Endothelial cell (in vitro differentiated cells): ENCODE measurements around the gene PLEKHO1. TPM values are rescaled to one million over a fixed set of nuclear protein-coding genes. Genes with fewer than 3 reads are reported as not detected.

Experiments used
- DNase-seq: peaks from one replicate; pipeline ENCODE4 v3.0.0; 2021; ENCODE audit warnings: low spot score
- H3K27ac Mint-ChIP-seq: one replicate; pipeline ENCODE4 v1.8.0; 2021; ENCODE audit warnings: mixed read lengths, inconsistent platforms; ENCODE audit not compliant: unreplicated experiment
- H3K27me3 Mint-ChIP-seq: one replicate; pipeline ENCODE4 v1.8.0; 2021; ENCODE audit warnings: mild to moderate bottlenecking, moderate library complexity, mixed read lengths, inconsistent platforms; ENCODE audit not compliant: unreplicated experiment
- H3K36me3 Mint-ChIP-seq: one replicate; pipeline ENCODE4 v1.8.0; 2021; ENCODE audit warnings: mild to moderate bottlenecking, low read depth, mixed read lengths, inconsistent platforms; ENCODE audit not compliant: unreplicated experiment
- H3K4me1 Mint-ChIP-seq: one replicate; pipeline ENCODE4 v1.8.0; 2021; ENCODE audit warnings: mild to moderate bottlenecking, mixed read lengths, inconsistent platforms; ENCODE audit not compliant: unreplicated experiment
- H3K4me3 Mint-ChIP-seq: one replicate; pipeline ENCODE4 v1.8.0; 2021; ENCODE audit warnings: mild to moderate bottlenecking, mixed read lengths, inconsistent platforms; ENCODE audit not compliant: unreplicated experiment
- H3K9me3 Mint-ChIP-seq: one replicate; pipeline ENCODE4 v1.8.0; 2021; ENCODE audit warnings: mixed read lengths, inconsistent platforms; ENCODE audit not compliant: unreplicated experiment
- CTCF ChIP-seq: fragments of 200-600 bp; sonication (generic); IDR thresholded peaks from one replicate; pipeline ENCODE4 v1.5.0; 2021; ENCODE audit warnings: antibody characterized with exemption; ENCODE audit not compliant: unreplicated experiment
- total RNA-seq: library from RNA; stranded (reverse); fragmentation: NEBNext Ultra II Directional; extraction: Animal tissue kit (Norgen Biotek cat#: 25700); gene quantifications from one replicate; pipeline ENCODE4 v1.2.1, GENCODE V29; 2021; ENCODE audit not compliant: unreplicated experiment

PLEKHO1 gene
- total RNA-seq, 1 donor from 2014 or later = 71.6 TPM

GRCh38 chr1:150162582-150162861 is 12.8 kb downstream of the PLEKHO1 start:
- DNase-seq = no peak
- peak overlapping the region; percentile 98 for H3K27ac Mint-ChIP-seq
- H3K4me1 Mint-ChIP-seq = peaks cover 46% of the 10 kb centered on the region
- H3K4me3 Mint-ChIP-seq = no peak overlapping the region
- no peaks in the 10 kb centered on the region for H3K9me3 Mint-ChIP-seq
- peaks cover 29% of the 10 kb centered on the region for H3K36me3 Mint-ChIP-seq
- TF ChIP-seq CTCF = no peak
- peaks cover 17% of the 10 kb centered on the region for H3K27me3 Mint-ChIP-seq

GRCh38 chr1:150162862-150163706 is 13.4 kb downstream of the PLEKHO1 start:
- Mint-ChIP-seq H3K27me3 (peaks cover 20% of the 10 kb centered on the region), H3K36me3 (peaks cover 23% of the 10 kb centered on the region), H3K4me1 (peaks cover 43% of the 10 kb centered on the region), H3K27ac (peak overlapping the region; percentile 98), H3K9me3 (no peaks in the 10 kb centered on the region), H3K4me3 (peak overlapping the region; percentile 56)
- peak; percentile 38 for DNase-seq
- no peak for TF ChIP-seq CTCF

GRCh38 chr1:150164224-150164623 is 14.5 kb downstream of the PLEKHO1 start:
- Mint-ChIP-seq H3K36me3 (peaks cover 19% of the 10 kb centered on the region), H3K9me3 (no peaks in the 10 kb centered on the region), H3K27ac (no peak overlapping the region), H3K4me1 (peaks cover 40% of the 10 kb centered on the region), H3K4me3 (no peak overlapping the region), H3K27me3 (peaks cover 19% of the 10 kb centered on the region)
- no peak for DNase-seq
- TF ChIP-seq CTCF = no peak

- H3K9me3 Mint-ChIP-seq = no peaks in the 10 kb centered on the region
- H3K4me3 Mint-ChIP-seq = no peak overlapping the region
- peaks cover 14% of the 10 kb centered on the region for H3K36me3 Mint-ChIP-seq
- peaks cover 17% of the 10 kb centered on the region for H3K27me3 Mint-ChIP-seq
- no peak for TF ChIP-seq CTCF
- DNase-seq = no peak
- no peak overlapping the region for H3K27ac Mint-ChIP-seq
- H3K4me1 Mint-ChIP-seq = peaks cover 35% of the 10 kb centered on the region
Observed at GRCh38 chr1:150164779-150165178, 15.1 kb downstream of the PLEKHO1 start.
